DOHH2 (cell line): ENCODE measurements around the gene HOXD10.

ENCODE experiments used
- CTCF ChIP-seq: fragments of 200-600 bp; sonication (generic); IDR thresholded peaks from one replicate; pipeline ENCODE4 v1.5.1; 2014; ENCODE audit warnings: antibody characterized with exemption, mild to moderate bottlenecking, low read depth, low read length; ENCODE audit not compliant: poor library complexity, severe bottlenecking
- EZH2phosphoT487 ChIP-seq: fragments of 200-600 bp; sonication (generic); IDR thresholded peaks from 2 replicates; pipeline ENCODE4 v1.6.1; 2017; ENCODE audit warnings: borderline replicate concordance, mild to moderate bottlenecking, antibody characterized with exemption, low read length, moderate library complexity, mixed read lengths

- no peak for TF ChIP-seq EZH2phosphoT487
- no peak for TF ChIP-seq CTCF
Measured at GRCh38 chr2:176136374-176137251, 20.0 kb downstream of the HOXD10 start.
